ENCODE results near the gene ZNF592. TPM values are rescaled to one million over a fixed set of nuclear protein-coding genes. Genes with fewer than 3 reads are reported as not detected.
A peak's percentile ranks its signal among the peaks of the same experiment; 100 is the strongest.
"Not testable (repeated sequence)": the region's sequence is repeated elsewhere in the genome, so short reads cannot be mapped to it uniquely, and the experiment has no call there.

Gene ZNF592
- total and polyA plus RNA-seq, 7 donors, result 6.0 to 20.4 (median 13.6) TPM

DNA sequence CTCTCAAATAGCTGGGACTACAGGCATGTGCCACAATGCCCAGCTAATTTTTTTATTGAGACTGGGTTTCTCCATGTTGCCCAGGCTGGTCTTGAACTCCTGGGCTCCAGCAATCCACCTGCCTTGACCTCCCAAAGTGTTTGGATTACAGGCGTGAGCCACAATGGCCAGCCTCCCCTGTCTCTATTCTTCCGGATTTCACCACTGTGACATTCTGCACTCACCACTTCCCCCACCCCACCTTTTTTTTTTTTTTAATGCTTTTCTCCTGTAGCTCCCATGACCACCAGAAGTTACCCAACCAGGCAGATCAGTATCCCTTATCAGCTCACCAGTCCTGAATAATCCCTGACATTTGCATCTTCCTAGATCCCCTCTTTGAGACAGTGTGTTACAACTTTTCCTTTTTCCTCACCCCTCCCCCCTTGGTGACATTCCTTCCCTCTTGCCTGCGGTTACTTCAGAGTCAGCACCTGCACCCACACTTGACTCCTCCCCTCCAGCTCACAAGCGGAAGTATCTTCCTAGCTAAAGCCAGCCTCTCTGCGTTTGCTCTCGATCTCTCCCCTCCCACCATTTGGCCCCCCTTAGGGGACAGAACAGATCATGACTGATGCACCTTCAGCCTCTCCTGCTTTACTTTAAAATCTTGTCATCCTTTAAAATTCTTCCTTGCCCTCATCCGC lies 13.5 kb upstream of the ZNF592 start:
- H3K36me3 ChIP-seq, result no peaks in the 10 kb centered on the region
- H3K4me1 ChIP-seq, result no peaks in the 10 kb centered on the region
- intact Hi-C loops (cut with DNase I), result no loop called here
- DNase-seq, result peak; percentile 70
- no peak overlapping the region for H3K4me3 ChIP-seq
- WGBS, 2 donors, result 4 to 11% methylated on average over 7 of the region's 7 CpGs
- H3K27me3 ChIP-seq, result no peaks in the 10 kb centered on the region
- no peaks in the 10 kb centered on the region for H3K9me3 ChIP-seq
- TF ChIP-seq POLR2A (IDR thresholded peaks at IDR 0.05), result no peak
- TF ChIP-seq, protein P1, sequence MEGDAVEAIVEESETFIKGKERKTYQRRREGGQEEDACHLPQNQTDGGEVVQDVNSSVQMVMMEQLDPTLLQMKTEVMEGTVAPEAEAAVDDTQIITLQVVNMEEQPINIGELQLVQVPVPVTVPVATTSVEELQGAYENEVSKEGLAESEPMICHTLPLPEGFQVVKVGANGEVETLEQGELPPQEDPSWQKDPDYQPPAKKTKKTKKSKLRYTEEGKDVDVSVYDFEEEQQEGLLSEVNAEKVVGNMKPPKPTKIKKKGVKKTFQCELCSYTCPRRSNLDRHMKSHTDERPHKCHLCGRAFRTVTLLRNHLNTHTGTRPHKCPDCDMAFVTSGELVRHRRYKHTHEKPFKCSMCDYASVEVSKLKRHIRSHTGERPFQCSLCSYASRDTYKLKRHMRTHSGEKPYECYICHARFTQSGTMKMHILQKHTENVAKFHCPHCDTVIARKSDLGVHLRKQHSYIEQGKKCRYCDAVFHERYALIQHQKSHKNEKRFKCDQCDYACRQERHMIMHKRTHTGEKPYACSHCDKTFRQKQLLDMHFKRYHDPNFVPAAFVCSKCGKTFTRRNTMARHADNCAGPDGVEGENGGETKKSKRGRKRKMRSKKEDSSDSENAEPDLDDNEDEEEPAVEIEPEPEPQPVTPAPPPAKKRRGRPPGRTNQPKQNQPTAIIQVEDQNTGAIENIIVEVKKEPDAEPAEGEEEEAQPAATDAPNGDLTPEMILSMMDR (IDR thresholded peaks at IDR 0.05), result no peak
- no peak for TF ChIP-seq EP300 (IDR thresholded peaks at IDR 0.05)
- TF ChIP-seq POLR2AphosphoS5 (IDR thresholded peaks at IDR 0.05), result no peak
- peak overlapping the region in 2 of 4 donors; percentile 28 to 31 for H3K27ac ChIP-seq

DNA sequence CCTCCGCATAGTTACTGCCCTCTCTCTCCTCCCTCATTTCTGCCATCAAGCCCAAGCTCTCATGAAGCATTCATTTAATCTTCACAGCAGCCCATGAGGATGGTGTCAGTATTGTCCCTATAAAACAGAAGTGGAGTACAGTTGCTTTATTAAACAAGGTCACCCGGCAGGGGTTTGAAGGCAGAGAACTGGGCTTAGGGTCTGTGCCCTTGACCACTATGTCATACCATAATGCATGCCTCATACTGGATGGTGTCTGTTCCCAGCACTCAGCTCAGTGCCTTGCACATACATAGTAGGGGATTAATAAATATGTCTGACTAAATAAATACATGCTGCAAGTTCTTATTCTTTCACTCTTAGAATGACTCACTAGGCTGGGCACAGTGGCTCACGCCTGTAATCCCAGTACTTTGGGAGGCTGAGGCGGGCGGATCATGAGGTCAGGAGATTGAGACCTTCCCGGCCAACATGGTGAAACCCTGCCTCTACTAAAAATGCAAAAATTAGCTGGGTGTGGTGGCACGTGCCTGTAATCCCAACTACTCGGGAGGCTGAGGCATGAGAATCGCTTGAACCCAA lies 12.8 kb upstream of the ZNF592 start:
- H3K4me3 ChIP-seq; H3K36me3 ChIP-seq; intact Hi-C loops (cut with DNase I); DNase-seq; H3K27me3 ChIP-seq; H3K4me1 ChIP-seq; H3K9me3 ChIP-seq: not testable (repeated sequence)
- WGBS, 2 donors, result 44 to 61% methylated on average over 9 of the region's 9 CpGs
- H3K27ac ChIP-seq, result peak overlapping the region in 2 of 4 donors; percentile 28

DNA sequence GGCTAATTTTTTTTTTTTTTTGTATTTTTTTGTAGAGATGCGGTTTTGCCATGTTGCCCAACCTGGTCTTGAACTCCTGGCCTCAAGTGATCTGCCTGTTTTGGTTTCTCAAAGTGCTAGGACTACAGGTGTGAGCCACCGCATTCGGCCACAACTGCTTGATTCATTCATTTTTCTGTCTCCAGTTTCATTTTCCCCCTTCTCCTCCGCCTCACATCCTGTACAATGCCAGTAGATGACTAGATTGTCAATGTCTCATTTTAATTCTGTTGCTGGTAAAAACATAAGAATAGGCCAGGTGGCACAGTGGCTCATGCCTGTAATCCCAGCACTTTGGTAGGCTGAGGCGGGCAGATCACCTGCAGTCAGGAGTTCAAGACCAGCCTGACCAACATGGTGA lies 12.0 kb upstream of the ZNF592 start:
- Histone ChIP-seq H3K27me3 (no peaks in the 10 kb centered on the region), H3K4me1 (no peaks in the 10 kb centered on the region), H3K36me3 (no peaks in the 10 kb centered on the region), H3K27ac (no peak overlapping the region), H3K9me3 (no peaks in the 10 kb centered on the region), H3K4me3 (no peak overlapping the region)
- WGBS, 2 donors, result 68 to 86% methylated on average over 5 of the region's 5 CpGs
- no peak for DNase-seq
- intact Hi-C loops (cut with DNase I), result no loop called here
- TF ChIP-seq EP300 (IDR thresholded peaks at IDR 0.05) (no peak), POLR2A (IDR thresholded peaks at IDR 0.05) (no peak), POLR2AphosphoS5 (IDR thresholded peaks at IDR 0.05) (no peak)
- TF ChIP-seq, protein P1 (IDR thresholded peaks at IDR 0.05), result no peak

DNA sequence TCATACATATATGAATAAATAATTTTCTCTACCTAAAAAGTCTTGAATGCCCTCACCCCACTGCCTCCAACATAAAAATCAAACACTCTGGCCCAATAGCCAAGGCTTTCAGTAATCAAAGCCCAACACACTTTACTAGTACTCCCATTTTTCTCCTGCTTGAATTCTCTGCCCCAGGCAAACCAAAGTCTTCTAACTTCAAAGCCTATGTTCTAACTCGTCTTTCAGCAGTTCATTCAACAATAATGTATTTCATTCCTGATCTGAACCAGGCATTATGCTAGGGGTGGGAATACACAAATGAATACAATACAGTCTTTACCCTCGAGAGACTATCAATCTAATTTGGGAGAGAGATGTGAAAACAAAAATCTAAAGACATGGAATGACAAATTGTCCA lies 11.4 kb upstream of the ZNF592 start:
- WGBS, 2 donors, result 76 to 88% methylated on average over 2 of the region's 2 CpGs

DNA sequence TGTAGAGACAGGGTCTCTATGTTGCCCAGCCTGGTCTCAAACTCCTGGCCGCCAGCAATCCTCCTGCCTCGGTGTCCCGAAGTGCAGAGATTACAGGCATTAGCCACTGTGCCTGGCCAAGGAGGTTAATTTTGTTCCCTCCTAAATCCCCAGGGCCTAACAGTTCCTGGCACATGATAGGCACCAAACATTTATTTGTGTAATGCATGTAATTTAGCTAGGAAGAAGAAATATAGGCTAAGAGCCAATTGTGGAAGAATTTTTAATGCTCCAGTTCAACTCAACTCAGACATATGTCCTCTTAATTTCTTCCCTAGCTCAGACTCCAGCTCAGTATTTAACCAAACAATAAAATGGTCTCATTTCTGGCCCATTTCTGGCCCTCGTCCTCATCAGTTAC lies 7.7 kb upstream of the ZNF592 start:
- no peak for TF ChIP-seq EP300 (IDR thresholded peaks at IDR 0.05)
- TF ChIP-seq POLR2A (IDR thresholded peaks at IDR 0.05), result no peak
- TF ChIP-seq POLR2AphosphoS5 (IDR thresholded peaks at IDR 0.05), result no peak
- TF ChIP-seq, protein P1 (IDR thresholded peaks at IDR 0.05), result no peak
- peaks cover 0 to 10% (median 0%) of the 10 kb centered on the region in 4 donors for H3K4me1 ChIP-seq
- no peaks in the 10 kb centered on the region for H3K9me3 ChIP-seq
- H3K36me3 ChIP-seq, result no peaks in the 10 kb centered on the region
- H3K27ac ChIP-seq, result no peak overlapping the region
- intact Hi-C loops (cut with DNase I), result no loop called here
- no peaks in the 10 kb centered on the region for H3K27me3 ChIP-seq
- WGBS, 2 donors, result 68 to 87% methylated on average over 4 of the region's 4 CpGs
- no peak overlapping the region for H3K4me3 ChIP-seq
- DNase-seq, result no peak

More for the DNA sequence above, 11.4 kb upstream of the ZNF592 start:
- no peak for DNase-seq
- Histone ChIP-seq H3K4me1 (no peaks in the 10 kb centered on the region), H3K36me3 (no peaks in the 10 kb centered on the region), H3K9me3 (no peaks in the 10 kb centered on the region), H3K4me3 (no peak overlapping the region), H3K27ac (no peak overlapping the region), H3K27me3 (no peaks in the 10 kb centered on the region)
- intact Hi-C loops (cut with DNase I), result no loop called here
- TF ChIP-seq POLR2AphosphoS5 (IDR thresholded peaks at IDR 0.05) (no peak), POLR2A (IDR thresholded peaks at IDR 0.05) (no peak), EP300 (IDR thresholded peaks at IDR 0.05) (no peak)
- TF ChIP-seq, protein P1 (IDR thresholded peaks at IDR 0.05), result no peak

Measured in sigmoid colon (tissue), 7 donors.